ENCODE measurements around the gene TAF1C. TPM values are rescaled to one million over a fixed set of nuclear protein-coding genes. Genes with fewer than 3 reads are reported as not detected.

Gene TAF1C
- total and polyA plus RNA-seq, 9 of the 15 experiments (the other 6 are each of a cell fraction or from before 2014, with no cell fraction given), result 1.5 to 74.8 (median 21.0) TPM

- no peak for TF ChIP-seq RUNX1 (IDR thresholded peaks at IDR 0.05; ENCODE audit: low read depth)
- peak; percentile 81 for TF ChIP-seq SUPT5H (IDR thresholded peaks at IDR 0.05)
- 0 out of 2 replicates have a peak, but pooled peaks have one; percentile 56 for TF ChIP-seq ZNF263 (CRISPR knock-in tag; IDR thresholded peaks at IDR 0.05; ENCODE audit: borderline replicate concordance)
- no peak for TF ChIP-seq ZBTB49 (CRISPR knock-in tag; IDR thresholded peaks at IDR 0.05; ENCODE audit: borderline replicate concordance)
- TF ChIP-seq ARID4B (CRISPR knock-in tag; IDR thresholded peaks at IDR 0.05), result peak; percentile 81
- no peak for TF ChIP-seq TRIM25 (IDR thresholded peaks at IDR 0.05; ENCODE audit: borderline replicate concordance)
- no peak for TF ChIP-seq ATF2 (CRISPR knock-in tag; IDR thresholded peaks at IDR 0.05)
- TF ChIP-seq OTX1 (CRISPR knock-in tag; IDR thresholded peaks at IDR 0.05), result no peak
- TF ChIP-seq, protein P1, sequence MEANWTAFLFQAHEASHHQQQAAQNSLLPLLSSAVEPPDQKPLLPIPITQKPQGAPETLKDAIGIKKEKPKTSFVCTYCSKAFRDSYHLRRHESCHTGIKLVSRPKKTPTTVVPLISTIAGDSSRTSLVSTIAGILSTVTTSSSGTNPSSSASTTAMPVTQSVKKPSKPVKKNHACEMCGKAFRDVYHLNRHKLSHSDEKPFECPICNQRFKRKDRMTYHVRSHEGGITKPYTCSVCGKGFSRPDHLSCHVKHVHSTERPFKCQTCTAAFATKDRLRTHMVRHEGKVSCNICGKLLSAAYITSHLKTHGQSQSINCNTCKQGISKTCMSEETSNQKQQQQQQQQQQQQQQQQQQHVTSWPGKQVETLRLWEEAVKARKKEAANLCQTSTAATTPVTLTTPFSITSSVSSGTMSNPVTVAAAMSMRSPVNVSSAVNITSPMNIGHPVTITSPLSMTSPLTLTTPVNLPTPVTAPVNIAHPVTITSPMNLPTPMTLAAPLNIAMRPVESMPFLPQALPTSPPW (CRISPR knock-in tag; IDR thresholded peaks at IDR 0.05), result peak; percentile 69
- no peak for TF ChIP-seq ZNF431 (CRISPR knock-in tag; IDR thresholded peaks at IDR 0.05)
- peak; percentile 93 for TF ChIP-seq CTCFL (IDR thresholded peaks at IDR 0.05; ENCODE audit: borderline replicate concordance, insufficient read depth, low read depth, low read length, poor library complexity, severe bottlenecking)
- TF ChIP-seq ZNF696 (CRISPR knock-in tag; conservative IDR thresholded peaks at IDR 0.05), result no peak
Measured at GRCh38 chr16:84186685-84187437, at the start of gene TAF1C (continued).
